PFSK-1 (cell line): ENCODE measurements around the gene DR1.

ENCODE experiments used
- FOXP2 ChIP-seq: optimal IDR thresholded peaks from 2 replicates; pipeline ENCODE3; 2011; ENCODE audit warnings: borderline replicate concordance, control low read depth, inconsistent platforms; ENCODE audit not compliant: insufficient read depth; ENCODE audit errors: extremely low read length, extremely low read depth
- POLR2AphosphoS5 ChIP-seq: IDR thresholded peaks from 2 replicates; pipeline ENCODE4 v1.6.1; 2012; ENCODE audit warnings: low read depth, mild to moderate bottlenecking, control low read depth, low read length, moderate library complexity

GRCh38 chr1:93338387-93339146 lies 7.1 kb upstream of the DR1 start:
- TF ChIP-seq FOXP2 (no peak), POLR2AphosphoS5 (no peak)
